HEK293 (cell line): Measurements from ENCODE around the gene BAIAP2L2.

Experiments
- BCL11A ChIP-seq: fragments of 450-650 bp; formaldehyde crosslinking; IDR thresholded peaks from 2 replicates; pipeline ENCODE4 v1.5.1; 2016; ENCODE audit warnings: low read depth, missing biosample characterization, missing genetic modification characterization
- KLF10 ChIP-seq: fragments of 450-650 bp; IDR thresholded peaks from 2 replicates; pipeline ENCODE4 v1.5.1; 2018; ENCODE audit warnings: missing biosample characterization, mild to moderate bottlenecking, missing genetic modification characterization
- KLF7 ChIP-seq: fragments of 450-650 bp; formaldehyde crosslinking; IDR thresholded peaks from 2 replicates; pipeline ENCODE4 v1.5.1; 2016; ENCODE audit warnings: missing biosample characterization, missing genetic modification characterization, borderline replicate concordance
- KLF8 ChIP-seq: fragments of 450-650 bp; formaldehyde crosslinking; IDR thresholded peaks from 2 replicates; pipeline ENCODE4 v1.5.1; 2016; ENCODE audit warnings: missing biosample characterization, missing genetic modification characterization
- KLF9 ChIP-seq: fragments of 450-650 bp; formaldehyde crosslinking; IDR thresholded peaks from 2 replicates; pipeline ENCODE4 v1.5.1; 2016; ENCODE audit warnings: missing biosample characterization, missing genetic modification characterization, low read depth
- PRDM1 ChIP-seq: fragments of 450-650 bp; formaldehyde crosslinking; IDR thresholded peaks from 2 replicates; pipeline ENCODE4; 2016; ENCODE audit warnings: missing biosample characterization, missing genetic modification characterization
- SP2 ChIP-seq: fragments of 450-650 bp; formaldehyde crosslinking; IDR thresholded peaks from 2 replicates; pipeline ENCODE4 v1.5.1; 2016; ENCODE audit warnings: missing biosample characterization, missing genetic modification characterization
- ZBTB10 ChIP-seq: fragments of 450-650 bp; formaldehyde crosslinking; IDR thresholded peaks from 2 replicates; pipeline ENCODE4 v1.5.1; 2016; ENCODE audit warnings: missing biosample characterization, missing genetic modification characterization
- ZBTB26 ChIP-seq: fragments of 450-650 bp; formaldehyde crosslinking; optimal IDR thresholded peaks from 2 replicates; pipeline ENCODE3; 2016; ENCODE audit warnings: missing biosample characterization, mild to moderate bottlenecking, missing genetic modification characterization
- ZFP69B ChIP-seq: fragments of 450-650 bp; formaldehyde crosslinking; IDR thresholded peaks from 2 replicates; pipeline ENCODE4 v1.5.1; 2016; ENCODE audit warnings: missing biosample characterization, missing genetic modification characterization
- ZIC2 ChIP-seq: fragments of 450-650 bp; formaldehyde crosslinking; IDR thresholded peaks from 2 replicates; pipeline ENCODE4 v1.5.1; 2016; ENCODE audit warnings: missing biosample characterization, missing genetic modification characterization
- ZNF184 ChIP-seq: fragments of 450-650 bp; IDR thresholded peaks from 2 replicates; pipeline ENCODE4 v1.5.1; 2018; ENCODE audit warnings: missing biosample characterization, mild to moderate bottlenecking, missing genetic modification characterization
- ZNF391 ChIP-seq: fragments of 450-650 bp; formaldehyde crosslinking; IDR thresholded peaks from 2 replicates; pipeline ENCODE4 v1.5.1; 2016; ENCODE audit warnings: low read depth, missing biosample characterization, missing genetic modification characterization, borderline replicate concordance
- ZNF544 ChIP-seq: fragments of 450-650 bp; formaldehyde crosslinking; IDR thresholded peaks from 2 replicates; pipeline ENCODE4 v1.5.0; 2017; ENCODE audit warnings: missing biosample characterization, missing genetic modification characterization
- ZNF549 ChIP-seq: fragments of 450-650 bp; IDR thresholded peaks from 2 replicates; pipeline ENCODE4 v1.5.1; 2018; ENCODE audit warnings: missing biosample characterization, missing genetic modification characterization, mild to moderate bottlenecking, inconsistent platforms, moderate library complexity
- ZNF555 ChIP-seq: fragments of 450-650 bp; formaldehyde crosslinking; conservative IDR thresholded peaks from 2 replicates; pipeline ENCODE4 v1.5.1; 2017; ENCODE audit warnings: missing biosample characterization, mild to moderate bottlenecking, missing genetic modification characterization, inconsistent platforms
- ZNF629 ChIP-seq: fragments of 450-650 bp; formaldehyde crosslinking; IDR thresholded peaks from 2 replicates; pipeline ENCODE4 v1.5.1; 2017; ENCODE audit warnings: missing biosample characterization, missing genetic modification characterization
- ZNF654 ChIP-seq: fragments of 450-650 bp; formaldehyde crosslinking; IDR thresholded peaks from 2 replicates; pipeline ENCODE4 v1.5.1; 2016; ENCODE audit warnings: low read depth, missing biosample characterization, missing genetic modification characterization
- ZNF660 ChIP-seq: fragments of 450-650 bp; IDR thresholded peaks from 2 replicates; pipeline ENCODE4 v1.5.1; 2018; ENCODE audit warnings: missing biosample characterization, mild to moderate bottlenecking, missing genetic modification characterization
- ZNF677 ChIP-seq: fragments of 450-650 bp; IDR thresholded peaks from 2 replicates; pipeline ENCODE4 v1.5.0; 2018; ENCODE audit warnings: missing biosample characterization, mild to moderate bottlenecking, missing genetic modification characterization, moderate library complexity
- ZNF701 ChIP-seq: fragments of 450-650 bp; formaldehyde crosslinking; IDR thresholded peaks from 2 replicates; pipeline ENCODE4 v1.5.1; 2016; ENCODE audit warnings: missing biosample characterization, missing genetic modification characterization
- ZNF776 ChIP-seq: fragments of 450-650 bp; formaldehyde crosslinking; IDR thresholded peaks from 2 replicates; pipeline ENCODE4 v1.5.0; 2017; ENCODE audit warnings: missing biosample characterization, missing genetic modification characterization, borderline replicate concordance
- ZNF785 ChIP-seq: fragments of 450-650 bp; formaldehyde crosslinking; IDR thresholded peaks from 2 replicates; pipeline ENCODE4 v1.5.1; 2016; ENCODE audit warnings: missing biosample characterization, missing genetic modification characterization
- ZNF792 ChIP-seq: fragments of 450-650 bp; formaldehyde crosslinking; IDR thresholded peaks from 2 replicates; pipeline ENCODE4 v1.5.1; 2016; ENCODE audit warnings: missing biosample characterization, missing genetic modification characterization
- ZNF830 ChIP-seq: fragments of 450-650 bp; IDR thresholded peaks from 2 replicates; pipeline ENCODE4 v1.5.0; 2018; ENCODE audit warnings: missing biosample characterization, missing genetic modification characterization, low read depth, mild to moderate bottlenecking, moderate library complexity
- ZXDB ChIP-seq: fragments of 450-650 bp; formaldehyde crosslinking; IDR thresholded peaks from 2 replicates; pipeline ENCODE4 v1.5.1; 2016; ENCODE audit warnings: missing biosample characterization, missing genetic modification characterization
- TF ChIP-seq, protein P1 (sequence below): fragments of 450-650 bp; formaldehyde crosslinking; IDR thresholded peaks from 2 replicates; pipeline ENCODE4 v1.5.1; 2016; ENCODE audit warnings: missing biosample characterization, missing genetic modification characterization
- TF ChIP-seq, protein P2 (sequence below): fragments of 450-650 bp; formaldehyde crosslinking; IDR thresholded peaks from 2 replicates; pipeline ENCODE4 v1.5.1; 2016; ENCODE audit warnings: missing biosample characterization, missing genetic modification characterization
- TF ChIP-seq, protein P3 (sequence below): fragments of 450-650 bp; formaldehyde crosslinking; IDR thresholded peaks from 2 replicates; pipeline ENCODE4 v1.5.1; 2016; ENCODE audit warnings: missing biosample characterization, missing genetic modification characterization, low read depth
- TF ChIP-seq, protein P4 (sequence below): fragments of 450-650 bp; formaldehyde crosslinking; IDR thresholded peaks from 2 replicates; pipeline ENCODE4 v1.5.1; 2016; ENCODE audit warnings: missing biosample characterization, missing genetic modification characterization

The BAIAP2L2 gene

DNA sequence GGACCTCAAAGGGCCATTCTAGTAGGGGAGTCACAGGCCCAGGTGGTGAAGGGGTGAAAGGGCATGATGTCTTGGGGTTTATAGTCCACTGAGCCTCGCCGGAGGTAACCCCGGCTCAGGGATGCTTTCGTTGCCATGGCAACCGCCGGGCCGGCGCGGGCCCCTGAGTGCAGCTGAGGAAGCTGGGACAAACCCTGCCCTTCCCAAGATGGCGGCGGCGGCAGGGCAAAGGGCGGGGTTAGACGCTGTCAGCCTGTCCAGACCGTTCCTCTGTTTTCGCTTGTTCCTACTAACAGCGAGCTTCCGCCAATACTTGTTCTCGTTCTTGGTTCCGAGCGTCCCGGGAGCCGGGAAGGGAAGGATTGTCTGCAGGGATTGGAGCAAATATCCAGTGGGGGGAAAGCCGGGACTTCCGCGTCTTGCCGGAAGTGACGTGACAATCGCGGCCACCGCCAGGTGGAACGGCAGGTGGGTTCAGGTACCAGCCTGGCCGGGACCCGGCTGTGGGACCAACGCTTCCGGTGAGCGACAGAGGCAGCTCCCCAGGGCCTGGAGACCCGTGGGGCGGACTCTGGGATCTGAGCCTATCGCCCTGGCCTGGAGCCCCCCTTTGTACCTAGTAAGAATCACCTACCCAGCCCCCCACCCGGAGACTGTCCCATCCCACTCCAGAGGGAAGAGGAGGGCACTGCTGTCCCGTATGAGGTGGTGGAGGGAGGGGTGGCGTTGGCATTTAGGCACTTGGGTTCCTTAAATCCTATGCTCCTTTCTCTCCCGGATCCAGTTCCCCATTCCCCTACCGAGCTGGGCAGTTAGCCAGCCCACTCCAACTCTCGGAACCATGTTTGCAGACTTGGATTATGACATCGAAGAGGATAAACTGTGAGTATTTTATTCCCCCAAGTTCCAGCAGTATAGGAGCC lies 53.3 kb downstream of the BAIAP2L2 start, which contains the start of gene PICK1 (continued):
- TF ChIP-seq, protein P1, sequence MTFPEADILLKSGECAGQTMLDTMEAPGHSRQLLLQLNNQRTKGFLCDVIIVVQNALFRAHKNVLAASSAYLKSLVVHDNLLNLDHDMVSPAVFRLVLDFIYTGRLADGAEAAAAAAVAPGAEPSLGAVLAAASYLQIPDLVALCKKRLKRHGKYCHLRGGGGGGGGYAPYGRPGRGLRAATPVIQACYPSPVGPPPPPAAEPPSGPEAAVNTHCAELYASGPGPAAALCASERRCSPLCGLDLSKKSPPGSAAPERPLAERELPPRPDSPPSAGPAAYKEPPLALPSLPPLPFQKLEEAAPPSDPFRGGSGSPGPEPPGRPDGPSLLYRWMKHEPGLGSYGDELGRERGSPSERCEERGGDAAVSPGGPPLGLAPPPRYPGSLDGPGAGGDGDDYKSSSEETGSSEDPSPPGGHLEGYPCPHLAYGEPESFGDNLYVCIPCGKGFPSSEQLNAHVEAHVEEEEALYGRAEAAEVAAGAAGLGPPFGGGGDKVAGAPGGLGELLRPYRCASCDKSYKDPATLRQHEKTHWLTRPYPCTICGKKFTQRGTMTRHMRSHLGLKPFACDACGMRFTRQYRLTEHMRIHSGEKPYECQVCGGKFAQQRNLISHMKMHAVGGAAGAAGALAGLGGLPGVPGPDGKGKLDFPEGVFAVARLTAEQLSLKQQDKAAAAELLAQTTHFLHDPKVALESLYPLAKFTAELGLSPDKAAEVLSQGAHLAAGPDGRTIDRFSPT (tag by site-specific recombination), result peak; percentile 72; the same call in 1 of the 2 replicates
- TF ChIP-seq ZNF677 (no peak), ZNF184 (tag by site-specific recombination) (no peak), ZNF391 (tag by site-specific recombination) (peak; percentile 19; the same call in 1 of the 2 replicates), PRDM1 (tag by site-specific recombination) (no peak), BCL11A (tag by site-specific recombination) (no peak), ZBTB10 (0 out of 2 replicates have a peak, but pooled peaks have one; percentile 10), KLF7 (tag by site-specific recombination) (peak; percentile 59; the same call in 1 of the 2 replicates), SP2 (tag by site-specific recombination) (peak; percentile 94), ZNF830 (tag by site-specific recombination) (no peak), ZNF629 (peak; percentile 92), ZNF660 (tag by site-specific recombination) (no peak), KLF8 (tag by site-specific recombination) (peak; percentile 85; the same call in 1 of the 2 replicates), ZNF776 (no peak), KLF9 (tag by site-specific recombination) (no peak), ZNF555 (no peak), ZXDB (tag by site-specific recombination) (peak; percentile 92), ZNF544 (tag by site-specific recombination) (no peak), KLF10 (no peak), ZNF654 (tag by site-specific recombination) (no peak), ZNF792 (tag by site-specific recombination) (no peak), ZIC2 (tag by site-specific recombination) (peak; percentile 12; the same call in 1 of the 2 replicates), ZFP69B (no peak), ZNF549 (no peak), ZNF701 (no peak), ZBTB26 (tag by site-specific recombination) (peak; percentile 43), ZNF785 (no peak)
- TF ChIP-seq, protein P2, sequence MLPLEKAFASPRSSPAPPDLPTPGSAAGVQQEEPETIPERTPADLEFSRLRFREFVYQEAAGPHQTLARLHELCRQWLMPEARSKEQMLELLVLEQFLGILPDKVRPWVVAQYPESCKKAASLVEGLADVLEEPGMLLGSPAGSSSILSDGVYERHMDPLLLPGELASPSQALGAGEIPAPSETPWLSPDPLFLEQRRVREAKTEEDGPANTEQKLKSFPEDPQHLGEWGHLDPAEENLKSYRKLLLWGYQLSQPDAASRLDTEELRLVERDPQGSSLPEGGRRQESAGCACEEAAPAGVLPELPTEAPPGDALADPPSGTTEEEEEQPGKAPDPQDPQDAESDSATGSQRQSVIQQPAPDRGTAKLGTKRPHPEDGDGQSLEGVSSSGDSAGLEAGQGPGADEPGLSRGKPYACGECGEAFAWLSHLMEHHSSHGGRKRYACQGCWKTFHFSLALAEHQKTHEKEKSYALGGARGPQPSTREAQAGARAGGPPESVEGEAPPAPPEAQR (tag by site-specific recombination), result no peak
- TF ChIP-seq, protein P3, sequence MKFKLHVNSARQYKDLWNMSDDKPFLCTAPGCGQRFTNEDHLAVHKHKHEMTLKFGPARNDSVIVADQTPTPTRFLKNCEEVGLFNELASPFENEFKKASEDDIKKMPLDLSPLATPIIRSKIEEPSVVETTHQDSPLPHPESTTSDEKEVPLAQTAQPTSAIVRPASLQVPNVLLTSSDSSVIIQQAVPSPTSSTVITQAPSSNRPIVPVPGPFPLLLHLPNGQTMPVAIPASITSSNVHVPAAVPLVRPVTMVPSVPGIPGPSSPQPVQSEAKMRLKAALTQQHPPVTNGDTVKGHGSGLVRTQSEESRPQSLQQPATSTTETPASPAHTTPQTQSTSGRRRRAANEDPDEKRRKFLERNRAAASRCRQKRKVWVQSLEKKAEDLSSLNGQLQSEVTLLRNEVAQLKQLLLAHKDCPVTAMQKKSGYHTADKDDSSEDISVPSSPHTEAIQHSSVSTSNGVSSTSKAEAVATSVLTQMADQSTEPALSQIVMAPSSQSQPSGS (tag by site-specific recombination), result no peak
- TF ChIP-seq, protein P4, sequence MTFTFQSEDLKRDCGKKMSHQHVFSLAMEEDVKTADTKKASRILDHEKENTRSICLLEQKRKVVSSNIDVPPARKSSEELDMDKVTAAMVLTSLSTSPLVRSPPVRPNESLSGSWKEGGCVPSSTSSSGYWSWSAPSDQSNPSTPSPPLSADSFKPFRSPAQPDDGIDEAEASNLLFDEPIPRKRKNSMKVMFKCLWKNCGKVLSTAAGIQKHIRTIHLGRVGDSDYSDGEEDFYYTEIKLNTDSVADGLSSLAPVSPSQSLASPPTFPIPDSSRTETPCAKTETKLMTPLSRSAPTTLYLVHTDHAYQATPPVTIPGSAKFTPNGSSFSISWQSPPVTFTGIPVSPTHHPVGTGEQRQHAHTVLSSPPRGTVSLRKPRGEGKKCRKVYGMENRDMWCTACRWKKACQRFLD (tag by site-specific recombination), result no peak
